Hematopoietic multipotent progenitor cell treated with erythropoietin and hydrocortisone succinate and interleukin-3 and kit ligand, for 4 days (in vitro differentiated cells): ENCODE measurements around the gene CDKN2C.
A peak's percentile ranks its signal among the peaks of the same experiment; 100 is the strongest.
"Not testable (repeated sequence)": the region's sequence is repeated elsewhere in the genome, so short reads cannot be mapped to it uniquely, and the experiment has no call there.

Experiments
- DNase-seq: peaks from one replicate; pipeline ENCODE4 v3.0.0-alpha.2; 2015

Gene CDKN2C

GRCh38 chr1:50969611-50970508, at the start of gene CDKN2C:
TSS of gene CDKN2C (plus strand) at chr1:50970245. CDS start at chr1:50970369, 124 bp downstream.
- peak; percentile 91 for DNase-seq

GRCh38 chr1:50920409-50920808, 49.6 kb upstream of the CDKN2C start:
- DNase-seq, result no peak

GRCh38 chr1:50921029-50921428, 49.0 kb upstream of the CDKN2C start:
- no peak for DNase-seq

GRCh38 chr1:50923564-50923963, 46.5 kb upstream of the CDKN2C start:
- no peak for DNase-seq

GRCh38 chr1:50929376-50929958, 40.6 kb upstream of the CDKN2C start:
- DNase-seq, result peak; percentile 67

- DNase-seq, result no peak
These were observed 39.9 kb upstream of the CDKN2C start for GRCh38 chr1:50930193-50930592.

GRCh38 chr1:50930965-50931737, 38.9 kb upstream of the CDKN2C start:
- peak; percentile 38 for DNase-seq

- not testable (repeated sequence) for DNase-seq
These were observed 38.0 kb upstream of the CDKN2C start for GRCh38 chr1:50932043-50932442.

- DNase-seq, result not testable (repeated sequence)
These were observed 36.3 kb upstream of the CDKN2C start for GRCh38 chr1:50933770-50934169.

- DNase-seq, result no peak
These were observed 35.2 kb upstream of the CDKN2C start for GRCh38 chr1:50934838-50935237.

GRCh38 chr1:50935276-50935675, 34.8 kb upstream of the CDKN2C start:
- DNase-seq, result not testable (repeated sequence)

GRCh38 chr1:50936321-50936720, 33.7 kb upstream of the CDKN2C start:
- no peak for DNase-seq

- DNase-seq, result no peak
These were observed 29.8 kb upstream of the CDKN2C start for GRCh38 chr1:50940291-50940690.

- no peak for DNase-seq
These were observed 27.7 kb upstream of the CDKN2C start for GRCh38 chr1:50942334-50942733.

- peak; percentile 38 for DNase-seq
These were observed 20.6 kb upstream of the CDKN2C start for GRCh38 chr1:50949286-50949982.

GRCh38 chr1:50950396-50950795, 19.6 kb upstream of the CDKN2C start:
- DNase-seq, result no peak

- not testable (repeated sequence) for DNase-seq
These were observed 17.5 kb upstream of the CDKN2C start for GRCh38 chr1:50952566-50952965.

GRCh38 chr1:50955116-50955515, 14.9 kb upstream of the CDKN2C start:
- DNase-seq, result no peak

GRCh38 chr1:50959303-50959912, 10.6 kb upstream of the CDKN2C start:
- peak; percentile 71 for DNase-seq

GRCh38 chr1:50959913-50960844, 9.9 kb upstream of the CDKN2C start, which contains the start of gene FAF1:
TSS of gene FAF1 (minus strand) at chr1:50960267. CDS start at chr1:50959811, 456 bp downstream.
- peak; percentile 98 for DNase-seq

GRCh38 chr1:50964863-50965262, 5.2 kb upstream of the CDKN2C start:
- no peak for DNase-seq
